Mesenteric fat pad (tissue), 1 donor: Measurements from ENCODE around the gene ESYT2. TPM values are rescaled to one million over a fixed set of nuclear protein-coding genes. Genes with fewer than 3 reads are reported as not detected.

Source experiments
- DNase-seq: peaks from one replicate; pipeline ENCODE4 v3.0.0-alpha.2; 2020; ENCODE audit warnings: low spot score
- total RNA-seq: library from RNA; stranded (reverse); fragmentation: NEBNext Ultra II Directional; extraction: Animal tissue kit (Norgen Biotek cat#: 25700); gene quantifications from one replicate; pipeline ENCODE4 v1.2.1, GENCODE V29; 2021
- donor health status: DM: yes; HTN: yes; CAD: no.

The ESYT2 gene
- total RNA-seq, 1 donor from 2014 or later: 79.5 TPM

- no peak for DNase-seq
Observed at GRCh38 chr7:158774952-158775351, 54.4 kb downstream of the ESYT2 start.

GRCh38 chr7:158772916-158773315 lies 56.4 kb downstream of the ESYT2 start:
- no peak for DNase-seq

DNA sequence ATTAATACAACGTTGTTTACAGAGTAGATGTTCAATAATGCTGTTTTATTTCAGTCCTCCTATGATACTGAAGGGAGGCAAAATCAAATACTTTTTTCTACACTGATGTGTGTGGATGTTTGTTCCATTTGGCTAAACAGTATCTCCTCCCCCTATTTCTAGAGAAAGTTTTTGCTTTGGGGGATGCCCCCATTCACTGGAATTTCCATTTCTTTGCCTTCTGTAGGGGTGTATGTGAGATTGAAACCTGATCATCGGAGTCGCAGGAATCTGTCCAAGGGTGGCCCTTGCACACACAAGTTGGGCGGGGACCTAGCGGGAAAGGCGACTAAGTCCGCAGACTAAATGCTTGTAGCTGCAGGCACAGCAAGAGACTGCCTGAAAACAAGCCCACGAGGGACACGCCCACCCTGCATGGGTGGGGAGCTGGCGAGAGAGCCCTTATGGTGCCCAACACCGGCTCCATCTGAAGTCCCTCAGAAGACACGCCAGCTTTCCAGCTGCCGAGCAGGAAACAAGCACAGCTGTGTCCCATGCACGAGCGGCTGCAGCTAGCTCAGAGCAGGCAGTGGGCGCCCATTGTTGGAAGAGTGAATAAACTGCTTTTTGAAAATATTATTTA lies 58.0 kb downstream of the ESYT2 start:
- DNase-seq: no peak

DNA sequence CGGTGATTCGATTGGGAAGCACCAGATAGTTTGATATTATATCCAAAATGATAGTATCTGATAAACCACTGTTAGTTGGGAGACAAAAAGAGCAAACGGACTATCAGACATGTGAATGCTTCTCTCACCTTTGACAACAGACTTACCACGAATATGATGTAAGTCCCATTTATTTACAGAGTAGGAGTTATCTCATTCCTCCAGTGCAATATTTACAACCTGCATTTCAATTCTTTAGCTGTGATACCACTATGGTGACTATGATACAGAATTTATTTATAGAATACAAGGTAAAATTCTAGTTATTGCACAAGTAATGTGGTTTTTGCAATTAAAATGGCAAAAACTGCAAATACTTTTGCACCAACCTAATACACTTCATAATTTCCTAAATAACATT lies 61.6 kb downstream of the ESYT2 start:
- no peak for DNase-seq

- no peak for DNase-seq
Observed at GRCh38 chr7:158766570-158767281, 62.6 kb downstream of the ESYT2 start.

DNA sequence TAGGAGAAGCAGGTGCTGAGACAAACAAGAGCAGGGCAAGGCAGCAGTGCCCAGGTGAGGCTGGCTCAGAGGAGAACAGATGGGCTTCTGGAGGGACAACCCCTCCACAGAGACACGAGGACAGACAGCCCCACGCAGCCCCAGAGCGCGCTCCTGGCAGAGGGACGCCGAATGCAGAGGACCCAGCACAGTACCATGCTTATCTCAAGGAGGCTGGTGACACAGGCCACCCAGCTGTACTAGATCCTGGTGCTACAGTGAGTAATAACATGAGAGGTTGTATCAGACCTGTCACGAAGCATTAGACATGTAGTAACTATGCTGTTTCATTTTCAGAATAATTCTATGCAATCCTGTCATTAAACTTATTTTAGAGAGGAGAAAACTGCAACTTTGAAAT lies 64.3 kb downstream of the ESYT2 start:
- DNase-seq: no peak

DNA sequence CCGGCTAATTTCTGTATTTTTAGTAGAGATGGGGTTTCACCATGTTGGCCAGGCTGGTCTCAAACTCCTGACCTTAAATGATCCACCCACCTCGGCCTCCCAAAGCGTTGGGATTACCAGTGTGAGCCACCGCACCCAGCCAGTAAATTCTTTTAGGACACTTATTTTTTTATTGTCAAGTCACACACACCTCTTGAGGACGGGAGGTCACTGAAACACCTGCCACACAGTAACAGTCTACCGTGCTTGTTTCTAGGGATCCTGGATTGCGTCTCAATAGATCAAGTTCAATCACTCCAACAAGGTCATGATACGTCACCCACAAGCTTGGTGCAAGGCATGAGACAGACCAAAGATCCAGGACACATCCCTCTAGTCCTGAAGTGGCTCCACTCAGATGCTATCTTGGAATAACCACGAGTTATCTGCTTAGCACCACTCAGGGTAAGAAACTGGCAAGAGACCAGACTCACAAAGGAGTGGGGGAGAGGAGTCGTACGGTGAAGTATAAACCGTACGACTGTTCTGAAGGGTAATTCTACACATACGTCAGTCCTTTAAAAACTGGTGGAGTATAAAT lies 65.8 kb downstream of the ESYT2 start:
- no peak for DNase-seq

GRCh38 chr7:158761945-158762344 lies 67.4 kb downstream of the ESYT2 start:
- DNase-seq: no peak

DNA sequence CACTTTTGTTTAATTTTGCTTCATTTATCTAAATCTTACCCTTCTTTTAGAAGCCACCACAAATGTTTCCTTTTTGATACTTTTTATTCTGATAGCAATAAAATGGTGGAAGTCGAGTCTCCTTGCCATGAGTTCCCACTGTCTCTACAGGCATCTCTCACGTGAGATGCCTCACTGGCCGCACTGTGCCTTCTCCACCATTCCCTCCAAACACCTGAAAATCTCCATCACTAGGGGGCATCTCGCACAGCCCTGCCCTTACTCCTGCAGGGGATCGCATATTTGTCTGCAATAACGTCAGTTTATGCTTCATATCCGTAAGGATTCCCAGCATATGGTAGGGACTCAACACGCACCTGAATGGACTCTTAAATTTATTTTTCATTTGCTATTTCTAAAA lies 68.4 kb downstream of the ESYT2 start:
- DNase-seq: no peak

- no peak for DNase-seq
Observed at GRCh38 chr7:158760445-158760764, 68.9 kb downstream of the ESYT2 start.

- DNase-seq: no peak
Observed at GRCh38 chr7:158759749-158760444, 69.4 kb downstream of the ESYT2 start.

DNA sequence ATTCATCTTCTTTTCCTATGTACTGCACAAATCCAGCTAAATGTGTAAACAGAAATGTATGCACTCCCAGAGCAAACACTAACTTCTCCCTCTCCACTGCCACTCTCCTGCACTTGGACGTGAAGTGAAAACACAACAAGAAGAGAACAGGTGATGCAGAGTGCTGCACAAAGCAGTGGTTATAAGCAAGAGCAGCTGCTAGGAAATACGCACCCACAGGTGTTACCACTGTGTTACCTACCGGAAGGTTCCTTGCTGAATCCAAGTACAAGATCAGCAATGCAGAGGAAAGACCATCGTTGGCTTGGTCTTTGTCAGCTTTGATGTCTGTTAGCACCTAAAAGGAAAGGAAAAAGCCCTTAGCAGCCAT lies 70.1 kb downstream of the ESYT2 start:
- no peak for DNase-seq

GRCh38 chr7:158758586-158759244 lies 70.6 kb downstream of the ESYT2 start:
- no peak for DNase-seq

DNA sequence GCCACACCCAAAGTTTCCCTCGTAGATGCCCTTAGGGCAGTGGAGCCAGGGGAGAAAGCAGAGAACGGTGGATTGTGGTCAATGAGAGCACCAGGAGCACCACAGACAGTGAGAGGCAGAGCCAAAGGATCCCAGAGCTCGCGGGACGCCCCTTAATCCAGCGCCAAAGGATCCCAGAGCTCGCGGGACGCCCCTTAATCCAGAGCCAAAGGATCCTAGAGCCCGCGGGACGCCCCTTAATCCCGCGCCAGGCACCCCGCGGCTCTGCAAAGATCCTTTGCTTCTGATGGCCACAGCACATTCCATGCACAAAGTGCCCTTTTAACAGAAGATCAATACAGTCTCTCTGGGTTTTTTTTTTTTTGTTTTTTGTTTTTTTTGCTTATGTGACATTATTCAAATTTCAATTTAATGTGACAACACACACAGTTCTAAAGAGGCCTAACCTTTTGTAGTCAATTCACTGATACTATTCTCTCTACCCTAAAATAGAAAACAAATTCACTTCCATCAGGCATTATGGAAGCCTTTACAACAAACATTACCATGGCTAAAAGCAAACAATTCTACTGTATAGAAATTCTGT lies 71.8 kb downstream of the ESYT2 start:
- DNase-seq: no peak

DNA sequence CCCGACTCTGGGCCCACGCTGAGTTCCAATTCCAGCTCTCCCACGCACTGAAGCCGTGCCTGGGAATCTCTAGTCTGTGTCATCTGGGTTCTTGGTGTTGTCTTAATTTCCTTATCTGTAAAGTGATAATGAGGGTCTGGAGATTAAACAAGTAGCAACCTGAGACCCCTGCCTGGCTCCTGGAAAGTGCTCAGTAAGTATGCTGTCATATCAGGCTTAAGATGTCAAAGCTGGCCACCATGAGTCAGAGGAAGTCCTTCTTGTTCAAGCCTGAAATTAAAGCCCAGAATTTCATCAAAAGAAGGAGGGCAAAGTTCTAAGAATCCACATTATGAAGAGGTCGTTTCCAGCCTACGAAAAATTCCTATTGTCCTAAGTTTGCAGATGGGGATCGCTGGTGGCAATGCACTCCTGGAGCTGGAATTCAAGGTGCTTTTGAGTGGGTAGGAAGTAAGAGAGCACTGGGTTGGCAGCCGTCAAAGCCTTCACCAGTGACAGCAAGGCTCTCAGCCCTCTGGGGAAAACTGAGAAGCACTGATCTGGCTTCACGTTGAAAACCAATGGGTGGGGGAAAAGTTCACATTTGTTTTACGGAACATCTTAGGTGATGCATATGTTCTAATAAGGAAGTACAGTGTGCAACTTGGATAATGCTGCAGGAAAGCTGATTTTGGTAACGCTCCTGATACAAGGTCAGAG lies 74.4 kb downstream of the ESYT2 start:
- DNase-seq: no peak

DNA sequence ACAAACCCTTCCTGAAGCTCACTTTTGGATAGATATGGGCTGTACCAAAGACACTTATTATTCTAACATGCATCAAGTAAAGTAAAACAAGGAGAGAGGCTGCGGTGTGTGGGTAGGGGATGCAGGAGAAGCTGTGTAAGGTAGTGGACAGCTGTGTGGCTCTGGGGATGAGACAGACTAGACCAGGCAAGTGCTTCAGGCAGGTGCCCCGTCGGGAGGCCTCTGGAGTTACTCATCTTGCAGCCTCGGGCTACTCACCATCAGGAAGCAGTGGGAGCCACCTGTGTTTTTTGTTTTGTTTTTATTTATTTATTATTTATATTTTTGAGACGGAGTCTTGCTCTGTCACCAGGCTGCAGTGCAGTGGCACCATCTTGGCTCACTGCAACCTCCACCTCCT lies 75.4 kb downstream of the ESYT2 start:
- no peak for DNase-seq

GRCh38 chr7:158751751-158752150 lies 77.6 kb downstream of the ESYT2 start:
- DNase-seq: no peak

GRCh38 chr7:158751199-158751598 lies 78.1 kb downstream of the ESYT2 start:
- no peak for DNase-seq

GRCh38 chr7:158750702-158751101 lies 78.6 kb downstream of the ESYT2 start:
- no peak for DNase-seq

GRCh38 chr7:158749396-158749795 lies 79.9 kb downstream of the ESYT2 start:
- no peak for DNase-seq

GRCh38 chr7:158748335-158748734 lies 81.0 kb downstream of the ESYT2 start:
- DNase-seq: no peak
